Cardiac septum (tissue), 1 donor: ENCODE results near the gene WDR31. TPM values are rescaled to one million over a fixed set of nuclear protein-coding genes. Genes with fewer than 3 reads are reported as not detected.

ENCODE experiments used
- DNase-seq: peaks from one replicate; pipeline ENCODE4 v3.0.0-alpha.2; 2020; ENCODE audit warnings: low spot score
- intact Hi-C: fragments of 100-400 bp; cut with DNase I; formaldehyde crosslinking; loops from one replicate; pipeline ENCODE4 v1.14.0; 2022
- total RNA-seq: library from RNA; stranded (reverse); fragmentation: NEBNext Ultra II Directional; extraction: Animal tissue kit (Norgen Biotek cat#: 25700); gene quantifications from one replicate; pipeline ENCODE4 v1.2.1, GENCODE V29; 2021
- donor health status: DM: no; HTN: no; CAD: no.

WDR31 gene
- total RNA-seq, 1 donor from 2014 or later, result 10.9 TPM

- no peak for DNase-seq
- intact Hi-C loops, result no loop called here
These were observed 72.0 kb downstream of the WDR31 start for GRCh38 chr9:113267911-113268566.

DNA sequence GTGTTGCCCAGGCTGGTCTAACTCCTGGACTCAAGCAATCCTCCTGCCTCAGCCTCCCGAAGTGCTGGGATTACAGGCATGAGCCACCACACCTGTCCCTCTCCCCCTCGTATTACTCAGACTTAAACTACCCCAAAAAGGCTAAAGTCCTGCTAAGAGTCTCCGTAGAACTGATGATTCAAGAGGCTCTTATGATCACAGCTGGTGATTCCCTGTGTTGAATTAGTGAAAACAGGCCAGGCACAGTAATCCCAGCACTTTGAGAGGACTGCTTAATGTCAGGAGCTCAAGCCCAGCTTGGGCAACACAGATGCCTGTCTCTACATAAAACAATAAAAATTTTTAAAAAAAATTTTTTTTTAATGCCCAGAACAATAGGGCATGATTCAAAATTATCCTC lies 73.9 kb downstream of the WDR31 start:
- intact Hi-C loops, result no loop called here
- no peak for DNase-seq

Other genes with a start within 250 kb of the WDR31 start
- gene SLC31A2, start 189.3 kb downstream of the WDR31 start, total RNA-seq, result 4.7 TPM
- gene FKBP15, start 119.0 kb downstream of the WDR31 start, total RNA-seq, result 17.9 TPM
- 9.6 TPM for gene SLC31A1, start 118.7 kb downstream of the WDR31 start, total RNA-seq
- gene CDC26, start 64.7 kb downstream of the WDR31 start, total RNA-seq, result 35.1 TPM
- gene PRPF4, start 64.6 kb downstream of the WDR31 start, total RNA-seq, result 10.5 TPM
- gene RNF183, start 36.9 kb downstream of the WDR31 start, total RNA-seq, result not detected
- gene BSPRY, start 9.3 kb upstream of the WDR31 start, total RNA-seq, result 1.7 TPM
- 14.3 TPM for gene HDHD3, start 36.7 kb upstream of the WDR31 start, total RNA-seq
- gene ALAD, start 61.0 kb upstream of the WDR31 start, total RNA-seq, result 68.2 TPM
- gene POLE3, start 70.4 kb upstream of the WDR31 start, total RNA-seq, result 16.9 TPM
- 0.16 TPM for gene C9orf43, start 70.5 kb upstream of the WDR31 start, total RNA-seq
- gene RGS3, start 123.5 kb upstream of the WDR31 start, total RNA-seq, result 233 TPM